ENCODE data around the gene SORBS2.

- TF ChIP-seq POLR2A (IDR thresholded peaks at IDR 0.05), result no peak
- TF ChIP-seq CTCF (IDR thresholded peaks at IDR 0.05), result no peak
Observed at GRCh38 chr4:185774131-185774653, 37.8 kb downstream of the SORBS2 start.
